DOHH2 (cell line): ENCODE data around the gene APCDD1L.

Source experiments
- CTCF ChIP-seq: fragments of 200-600 bp; sonication (generic); IDR thresholded peaks from one replicate; pipeline ENCODE4 v1.5.1; 2014; ENCODE audit warnings: antibody characterized with exemption, mild to moderate bottlenecking, low read depth, low read length; ENCODE audit not compliant: poor library complexity, severe bottlenecking
- EZH2phosphoT487 ChIP-seq: fragments of 200-600 bp; sonication (generic); IDR thresholded peaks from 2 replicates; pipeline ENCODE4 v1.6.1; 2017; ENCODE audit warnings: borderline replicate concordance, mild to moderate bottlenecking, antibody characterized with exemption, low read length, moderate library complexity, mixed read lengths

- TF ChIP-seq CTCF (no peak), EZH2phosphoT487 (no peak)
Measured at GRCh38 chr20:58453391-58453790, 61.8 kb downstream of the APCDD1L start.
